ENCODE data around the gene CELF2.

GRCh38 chr10:10986606-10987005 lies 31.1 kb upstream of the CELF2 start:
- TF ChIP-seq CTCF (conservative IDR thresholded peaks at IDR 0.05), result no peak
- TF ChIP-seq ZFX (IDR thresholded peaks at IDR 0.05), result no peak
